ENCODE data around the gene MFSD2A.

GRCh38 chr1:39970274-39970673 is 15.3 kb downstream of the MFSD2A start:
- no peak for TF ChIP-seq POLR2A (IDR thresholded peaks at IDR 0.05)
- TF ChIP-seq CTCF (IDR thresholded peaks at IDR 0.05) = no peak
